Adrenal gland (tissue), 12 donors: ENCODE results near the gene MBD3. TPM values are rescaled to one million over a fixed set of nuclear protein-coding genes. Genes with fewer than 3 reads are reported as not detected.

Source experiments
- DNase-seq, 7 donors: peaks; one replicate each; pipeline ENCODE4 v3.0.0-alpha.2; 2019 to 2020
- H3K27ac ChIP-seq, 5 donors: fragments of 200-600 bp; sonication (generic) in 4 of 5; 1 replicate in 3 of 5; 2 replicates in 2 of 5; pipeline versions ENCODE4 v1.5.1 to v1.8.0; 2016 to 2020; ENCODE audit warnings: mild to moderate bottlenecking in 1 of 5
- H3K27me3 ChIP-seq: fragments of 200-600 bp; 2 replicates; pipeline ENCODE4 v1.8.0; 2021
- H3K36me3 ChIP-seq, 2 donors: fragments of 200-600 bp; replicated peaks in 1 of 2; 1 replicate in 1 of 2; 2 replicates in 1 of 2; pipeline versions ENCODE4 v1.5.1 to v1.8.0; 2018 to 2022
- H3K4me1 ChIP-seq, 2 donors: fragments of 200-600 bp; replicated peaks in 1 of 2; 1 replicate in 1 of 2; 2 replicates in 1 of 2; pipeline versions ENCODE4 v1.5.1 to v1.8.0; 2018 to 2021
- H3K4me3 ChIP-seq, 4 donors: fragments of 200-600 bp; sonication (generic) in 3 of 4; one replicate each; pipeline ENCODE4 v1.5.1; 2016 to 2018
- H3K9me3 ChIP-seq, 3 donors: fragments of 200-600 bp; sonication (generic) in 1 of 3; replicated peaks in 1 of 3; 1 replicate in 2 of 3; 2 replicates in 1 of 3; pipeline versions ENCODE4 v1.5.1 to v1.8.0; 2016 to 2021
- POLR2A ChIP-seq, 2 donors: fragments of 450-650 bp; IDR thresholded peaks; one replicate each; pipeline ENCODE4 v1.6.1; 2017; ENCODE audit warnings: antibody characterized with exemption in 2 of 2, mild to moderate bottlenecking in 2 of 2, moderate library complexity in 1 of 2
- WGBS, 4 donors: extraction: QIAGEN DNeasy Blood & Tissue Kit in 2 of 4; methylation state at CpG; one replicate each; pipeline versions ENCODE4 v1.1.5 to v1.1.7; 2013 to 2017; 5-methylcytosine and 5-hydroxymethylcytosine counted together
- intact Hi-C, 2 donors: fragments of 100-400 bp; cut with DNase I; formaldehyde crosslinking; loops; one replicate each; pipeline versions ENCODE4 v1.14.1 to v1.15.0; 2022 to 2023
- polyA plus RNA-seq, 3 donors: library from polyadenylated mRNA; stranded (reverse); fragments of 200-250 nt in 2 of 3; fragments of 350-450 nt in 1 of 3; fragmentation: Illumina TruSeq in 1 of 3; extraction: RNeasy Lipid Tissue Mini Kit (QIAGEN cat#74804) in 1 of 3; gene quantifications; one replicate each; pipeline ENCODE4 v1.2.3, GENCODE V29; 2013 to 2014
- total RNA-seq, 9 donors: library from RNA; depleted of rRNA in 4 of 9; stranded (reverse); fragments of >200 nt in 4 of 9; fragments of 120-200 nt in 1 of 9; fragmentation: NEBNext Ultra II Directional in 1 of 9; extraction: Animal tissue kit (Norgen Biotek cat#: 25700) in 1 of 9; gene quantifications; one replicate each; pipeline versions ENCODE4 v1.1.0 to v1.2.4, GENCODE V29; 2013 to 2023
- TF ChIP-seq, protein P1 (sequence below), 6 experiments: fragments of 450-650 bp in 4 of 6; fragments of 200-600 bp in 2 of 6; sonication (generic) in 1 of 6; IDR thresholded peaks; 1 replicate in 5 of 6; 2 replicates in 1 of 6; pipeline versions ENCODE4 v1.5.1 to v1.8.0; 2016 to 2021; ENCODE audit warnings: antibody characterized with exemption in 6 of 6, mild to moderate bottlenecking in 2 of 6, moderate library complexity in 1 of 6
- donor health status: healthy with polysubstance abuse.
- donor health status: Bipolar disorder and iron deficiency.
- donor health status: DM: yes; HTN: yes; CAD: no.
- donor health status: DM: no; HTN: no; CAD: no.
- donor health status: DM: no; HTN: no; CAD: no.
- donor health status: DM: yes; HTN: yes; CAD: no.

Gene MBD3
- total and polyA plus RNA-seq, 12 donors: 3.5 to 221 (median 94.0) TPM

DNA sequence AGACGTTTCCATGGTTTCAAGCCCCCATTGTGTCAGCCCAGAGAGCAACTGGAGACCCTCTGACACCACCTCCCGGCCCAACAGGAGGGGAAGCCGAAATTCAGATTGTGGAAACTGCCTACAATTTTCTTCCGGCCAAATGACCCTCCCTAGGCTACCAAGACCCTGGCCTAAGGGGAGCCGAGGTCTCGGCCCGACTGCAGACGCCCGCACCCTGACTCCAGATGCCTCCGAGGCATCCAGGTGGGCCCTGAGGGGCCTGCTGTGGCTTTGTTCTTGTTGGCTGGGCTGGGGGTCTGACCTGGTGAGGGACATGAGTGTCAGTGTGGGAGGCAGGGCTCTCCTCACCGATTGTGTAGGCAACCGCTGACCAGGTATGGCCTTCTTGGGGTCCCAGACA, 34.1 kb downstream of the MBD3 start:
- no peak for DNase-seq
- H3K27me3 ChIP-seq: no peaks in the 10 kb centered on the region
- 85 to 97% (median 90%) methylated on average over 5 to 12 of the region's 12 CpGs for WGBS, 4 donors
- intact Hi-C loops: no loop called here
- TF ChIP-seq POLR2A (IDR thresholded peaks at IDR 0.05): no peak
- TF ChIP-seq, protein P1, sequence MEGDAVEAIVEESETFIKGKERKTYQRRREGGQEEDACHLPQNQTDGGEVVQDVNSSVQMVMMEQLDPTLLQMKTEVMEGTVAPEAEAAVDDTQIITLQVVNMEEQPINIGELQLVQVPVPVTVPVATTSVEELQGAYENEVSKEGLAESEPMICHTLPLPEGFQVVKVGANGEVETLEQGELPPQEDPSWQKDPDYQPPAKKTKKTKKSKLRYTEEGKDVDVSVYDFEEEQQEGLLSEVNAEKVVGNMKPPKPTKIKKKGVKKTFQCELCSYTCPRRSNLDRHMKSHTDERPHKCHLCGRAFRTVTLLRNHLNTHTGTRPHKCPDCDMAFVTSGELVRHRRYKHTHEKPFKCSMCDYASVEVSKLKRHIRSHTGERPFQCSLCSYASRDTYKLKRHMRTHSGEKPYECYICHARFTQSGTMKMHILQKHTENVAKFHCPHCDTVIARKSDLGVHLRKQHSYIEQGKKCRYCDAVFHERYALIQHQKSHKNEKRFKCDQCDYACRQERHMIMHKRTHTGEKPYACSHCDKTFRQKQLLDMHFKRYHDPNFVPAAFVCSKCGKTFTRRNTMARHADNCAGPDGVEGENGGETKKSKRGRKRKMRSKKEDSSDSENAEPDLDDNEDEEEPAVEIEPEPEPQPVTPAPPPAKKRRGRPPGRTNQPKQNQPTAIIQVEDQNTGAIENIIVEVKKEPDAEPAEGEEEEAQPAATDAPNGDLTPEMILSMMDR (IDR thresholded peaks at IDR 0.05): no peak
- no peak overlapping the region for H3K4me3 ChIP-seq
- peaks cover 0 to 6% of the 10 kb centered on the region in 2 donors for H3K36me3 ChIP-seq
- H3K27ac ChIP-seq: no peak overlapping the region
- H3K9me3 ChIP-seq: no peaks in the 10 kb centered on the region
- H3K4me1 ChIP-seq: no peaks in the 10 kb centered on the region

DNA sequence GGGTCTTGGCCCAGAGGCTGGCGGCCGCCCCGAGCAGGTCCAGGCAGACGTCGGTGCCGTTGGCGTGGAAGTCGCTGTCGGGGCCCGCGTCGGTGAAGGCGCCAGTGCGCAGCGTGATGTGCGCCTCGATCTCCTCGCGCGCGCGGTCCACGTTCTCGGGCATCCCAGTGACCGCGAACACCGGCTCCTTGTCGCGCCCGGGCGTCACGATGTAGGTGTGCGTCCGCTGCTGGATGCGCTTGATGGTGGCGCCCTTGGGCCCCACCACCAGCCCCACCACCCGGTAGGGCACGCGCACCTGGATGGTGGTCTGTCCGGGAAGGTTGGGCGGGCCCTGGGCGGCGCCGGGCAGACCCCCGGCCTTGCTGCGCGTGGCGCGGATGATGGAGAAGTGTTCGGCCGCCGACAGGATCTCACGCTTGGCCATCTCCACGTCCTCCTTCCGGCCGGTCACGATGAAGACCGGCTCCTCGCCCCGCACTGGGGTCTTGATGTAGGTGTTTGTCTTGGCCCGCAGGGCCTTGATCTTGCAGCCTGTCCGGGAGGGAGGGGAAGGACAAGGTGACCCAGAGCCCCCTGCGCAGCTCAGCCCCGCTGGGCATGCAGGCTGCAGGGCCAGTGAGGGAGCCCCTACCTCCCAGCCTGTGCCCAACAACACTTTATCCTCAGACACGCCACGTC, 36.1 kb downstream of the MBD3 start:
- intact Hi-C loops: no loop called here
- Histone ChIP-seq H3K36me3 (peaks cover 0 to 6% of the 10 kb centered on the region in 2 donors), H3K27ac (no peak overlapping the region), H3K9me3 (no peaks in the 10 kb centered on the region), H3K4me1 (no peaks in the 10 kb centered on the region), H3K4me3 (no peak overlapping the region), H3K27me3 (no peaks in the 10 kb centered on the region)
- WGBS, 4 donors: 92 to 98% (median 97%) methylated on average over 23 to 66 of the region's 66 CpGs
- no peak for TF ChIP-seq POLR2A (IDR thresholded peaks at IDR 0.05)
- TF ChIP-seq, protein P1 (IDR thresholded peaks at IDR 0.05): no peak
- DNase-seq: no peak

DNA sequence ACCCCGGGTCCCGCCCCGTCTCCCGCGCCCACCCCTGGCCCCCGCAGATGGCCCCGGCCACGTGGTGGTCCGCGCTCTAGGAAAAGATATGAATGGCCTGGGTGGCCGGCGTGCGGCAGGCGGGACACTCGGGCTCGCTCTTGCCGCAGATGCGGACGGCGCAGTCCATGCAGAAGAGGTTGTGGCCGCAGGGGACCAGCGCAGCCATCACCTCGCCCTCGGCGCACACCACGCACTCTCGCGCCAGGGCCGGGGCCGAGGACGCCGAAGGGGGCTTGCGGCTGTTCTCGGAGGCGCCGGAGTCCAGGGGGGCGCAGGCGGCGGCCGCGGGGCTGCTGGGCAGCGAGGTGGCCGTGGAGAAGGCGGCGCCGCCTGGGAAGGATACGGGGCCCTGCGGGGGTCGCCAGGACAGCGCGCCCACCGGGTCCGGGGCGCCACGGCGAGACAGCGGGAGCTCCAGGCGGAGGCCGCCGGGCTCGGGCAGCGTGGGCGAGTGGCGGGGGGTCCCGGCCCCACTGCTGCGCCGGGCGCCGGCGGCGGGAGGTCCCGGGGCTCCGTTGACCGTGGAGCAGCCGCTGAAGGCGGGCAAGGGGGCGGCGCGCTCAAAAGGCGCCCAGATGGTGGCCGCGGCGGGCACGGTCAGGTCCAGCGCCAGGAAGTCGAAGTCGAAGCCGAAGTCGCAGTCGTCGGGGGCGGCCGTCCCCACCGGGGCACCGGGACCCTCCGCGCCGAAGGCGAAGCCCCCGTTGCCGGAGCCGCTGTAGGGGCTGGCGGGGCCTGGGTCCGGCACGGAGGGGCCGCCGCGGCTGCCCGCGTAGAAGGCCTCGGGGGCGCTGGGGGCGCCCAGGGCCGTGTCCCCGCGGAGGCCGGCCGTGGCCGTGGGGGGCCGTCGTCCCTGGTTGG, 36.9 kb downstream of the MBD3 start:
- intact Hi-C loops: no loop called here
- TF ChIP-seq, protein P1 (IDR thresholded peaks at IDR 0.05): no peak
- no peak for TF ChIP-seq POLR2A (IDR thresholded peaks at IDR 0.05)

DNA sequence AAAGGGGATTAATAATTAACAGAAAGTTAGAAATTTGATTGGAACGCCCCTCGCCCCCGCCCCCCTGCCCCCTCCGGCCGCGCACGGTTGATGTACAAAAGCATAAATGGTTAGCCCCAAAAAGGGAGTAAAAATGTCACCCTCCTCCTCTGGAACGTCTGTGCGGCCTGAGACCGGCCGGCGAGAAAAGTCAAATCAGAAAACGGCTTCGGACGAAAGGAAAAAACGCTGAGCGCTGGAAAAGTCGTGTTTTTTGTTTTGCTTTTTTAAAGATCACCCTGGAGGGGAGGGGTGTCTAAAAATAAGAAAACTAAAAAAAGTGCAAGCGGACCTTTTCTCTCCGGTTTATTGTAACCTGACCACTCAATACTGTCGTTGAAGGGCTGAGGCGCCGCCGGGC, 37.7 kb downstream of the MBD3 start:
- intact Hi-C loops: no loop called here
- no peak overlapping the region for H3K27ac ChIP-seq
- peaks cover 0 to 6% of the 10 kb centered on the region in 2 donors for H3K36me3 ChIP-seq
- 90 to 93% (median 93%) methylated on average over 24 of the region's 24 CpGs for WGBS, 4 donors
- TF ChIP-seq POLR2A (IDR thresholded peaks at IDR 0.05): no peak
- TF ChIP-seq, protein P1 (IDR thresholded peaks at IDR 0.05): no peak
- H3K27me3 ChIP-seq: no peaks in the 10 kb centered on the region
- DNase-seq: no peak
- no peaks in the 10 kb centered on the region for H3K4me1 ChIP-seq
- no peak overlapping the region for H3K4me3 ChIP-seq
- H3K9me3 ChIP-seq: no peaks in the 10 kb centered on the region

More for the DNA sequence above, 36.9 kb downstream of the MBD3 start:
- DNase-seq: no peak
- Histone ChIP-seq H3K27ac (no peak overlapping the region), H3K27me3 (no peaks in the 10 kb centered on the region), H3K4me1 (no peaks in the 10 kb centered on the region), H3K4me3 (no peak overlapping the region), H3K9me3 (no peaks in the 10 kb centered on the region), H3K36me3 (peaks cover 0 to 6% of the 10 kb centered on the region in 2 donors)
- 93 to 97% (median 94%) methylated on average over 31 to 120 of the region's 121 CpGs for whole genome bisulfite sequencing, 4 donors
